Measurements from ENCODE around the gene ENOPH1.

DNA sequence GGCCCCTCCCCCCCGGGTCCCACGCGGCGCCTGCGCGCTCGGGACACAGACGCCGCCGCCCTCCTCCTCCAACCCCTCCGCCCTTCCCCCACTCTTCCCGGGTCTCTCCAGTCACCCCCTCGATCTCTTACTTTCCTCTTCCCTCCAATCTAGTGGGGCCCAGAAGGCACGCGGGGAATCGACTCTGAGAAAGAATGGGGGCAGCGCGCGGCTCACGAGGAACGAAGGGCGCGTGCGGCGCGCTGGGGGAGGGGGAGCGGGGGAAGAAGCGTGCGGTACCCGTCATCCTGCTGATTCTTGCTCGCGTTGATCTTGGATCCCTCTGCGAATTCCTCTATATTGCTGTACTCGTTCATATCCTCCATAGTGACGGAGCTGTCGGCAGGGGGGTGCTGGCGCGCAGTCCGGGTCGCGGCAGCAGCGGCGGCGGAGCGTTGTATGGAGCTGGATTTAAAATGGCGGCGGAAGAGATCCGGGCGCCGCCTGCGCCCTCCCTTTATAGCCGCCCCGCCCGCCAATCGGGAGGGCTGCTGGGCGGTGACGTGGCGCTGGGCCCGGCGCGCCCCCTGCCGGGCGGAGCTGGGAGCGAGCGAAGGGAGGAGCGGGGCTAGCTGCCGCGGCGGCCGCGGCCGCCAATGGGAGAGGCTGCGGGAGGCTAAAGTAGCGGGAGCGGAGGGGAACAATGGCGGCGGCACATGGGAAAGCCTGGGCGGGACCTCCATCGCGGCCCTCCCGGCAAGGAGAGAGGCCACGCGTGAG, 1.2 kb upstream of the ENOPH1 start:
- TF ChIP-seq EZH2phosphoT487 (IDR thresholded peaks at IDR 0.05; ENCODE audit: insufficient read depth, low read depth) (no peak), EZH2 (IDR thresholded peaks at IDR 0.05; ENCODE audit: insufficient read depth, poor library complexity, severe bottlenecking) (no peak)
